OCI-LY3 (cell line): ENCODE data around the gene CLEC2A.

Experiments
- EZH2phosphoT487 ChIP-seq: fragments of 200-600 bp; shearing (Covaris generic); IDR thresholded peaks from 2 replicates; pipeline ENCODE4 v1.6.1; 2018; ENCODE audit warnings: antibody characterized with exemption, mixed run types, low read depth
- TF ChIP-seq, protein P1 (sequence below): fragments of 200-600, 300-600 bp; sonication (generic); IDR thresholded peaks from 2 replicates; pipeline ENCODE4 v1.5.1; 2014; ENCODE audit warnings: antibody characterized with exemption, low read length, low read depth

DNA sequence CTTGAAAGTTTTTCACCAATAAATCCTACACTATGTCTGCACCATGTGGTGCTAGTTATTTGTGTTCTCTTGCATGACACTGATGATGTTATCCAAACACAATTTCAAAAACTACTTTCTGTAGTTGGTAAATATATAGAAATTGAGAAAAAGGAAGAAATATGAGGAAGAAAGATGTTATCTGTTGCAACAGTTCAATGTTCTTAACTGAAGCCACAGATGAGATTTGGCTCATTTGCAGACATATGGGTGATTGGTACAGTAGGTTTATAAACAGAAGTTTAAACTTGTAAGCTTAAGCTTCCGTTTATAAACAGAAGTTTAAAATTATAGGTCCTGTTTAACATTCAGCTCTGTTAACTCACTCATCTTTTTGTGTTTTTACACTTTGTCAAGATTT, 39.0 kb upstream of the CLEC2A start, which contains the start of gene CLEC12A:
- TF ChIP-seq, protein P1, sequence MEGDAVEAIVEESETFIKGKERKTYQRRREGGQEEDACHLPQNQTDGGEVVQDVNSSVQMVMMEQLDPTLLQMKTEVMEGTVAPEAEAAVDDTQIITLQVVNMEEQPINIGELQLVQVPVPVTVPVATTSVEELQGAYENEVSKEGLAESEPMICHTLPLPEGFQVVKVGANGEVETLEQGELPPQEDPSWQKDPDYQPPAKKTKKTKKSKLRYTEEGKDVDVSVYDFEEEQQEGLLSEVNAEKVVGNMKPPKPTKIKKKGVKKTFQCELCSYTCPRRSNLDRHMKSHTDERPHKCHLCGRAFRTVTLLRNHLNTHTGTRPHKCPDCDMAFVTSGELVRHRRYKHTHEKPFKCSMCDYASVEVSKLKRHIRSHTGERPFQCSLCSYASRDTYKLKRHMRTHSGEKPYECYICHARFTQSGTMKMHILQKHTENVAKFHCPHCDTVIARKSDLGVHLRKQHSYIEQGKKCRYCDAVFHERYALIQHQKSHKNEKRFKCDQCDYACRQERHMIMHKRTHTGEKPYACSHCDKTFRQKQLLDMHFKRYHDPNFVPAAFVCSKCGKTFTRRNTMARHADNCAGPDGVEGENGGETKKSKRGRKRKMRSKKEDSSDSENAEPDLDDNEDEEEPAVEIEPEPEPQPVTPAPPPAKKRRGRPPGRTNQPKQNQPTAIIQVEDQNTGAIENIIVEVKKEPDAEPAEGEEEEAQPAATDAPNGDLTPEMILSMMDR, result no peak
- no peak for TF ChIP-seq EZH2phosphoT487
